Neural cell (in vitro differentiated cells): ENCODE data around the gene AGBL1.

Source experiments
- EP300 ChIP-seq: fragments of 450-650 bp; conservative IDR thresholded peaks from 2 replicates; pipeline ENCODE4 v1.6.1; 2014; ENCODE audit warnings: antibody characterized with exemption, mild to moderate bottlenecking, moderate library complexity; ENCODE audit not compliant: poor library complexity, severe bottlenecking
- EZH2 ChIP-seq: fragments of 200-600, 300-800 bp; shearing (Covaris generic), sonication (generic); IDR thresholded peaks from 2 replicates; pipeline ENCODE4 v1.6.1; 2014; ENCODE audit warnings: antibody characterized with exemption, low read length, borderline replicate concordance, mild to moderate bottlenecking; ENCODE audit not compliant: insufficient read depth, poor library complexity, severe bottlenecking
- POLR2AphosphoS5 ChIP-seq: IDR thresholded peaks from 2 replicates; pipeline ENCODE4 v1.6.1; 2012
- SMC3 ChIP-seq: fragments of 450-650 bp; conservative IDR thresholded peaks from 2 replicates; pipeline ENCODE4 v1.6.1; 2014; ENCODE audit warnings: antibody characterized with exemption, mild to moderate bottlenecking, moderate library complexity; ENCODE audit not compliant: poor library complexity
- TF ChIP-seq, protein P1 (sequence below): fragments of 450-650 bp; IDR thresholded peaks from 2 replicates; pipeline ENCODE4 v1.5.1; 2014; ENCODE audit warnings: antibody characterized with exemption, mild to moderate bottlenecking, moderate library complexity; ENCODE audit not compliant: poor library complexity, severe bottlenecking

DNA sequence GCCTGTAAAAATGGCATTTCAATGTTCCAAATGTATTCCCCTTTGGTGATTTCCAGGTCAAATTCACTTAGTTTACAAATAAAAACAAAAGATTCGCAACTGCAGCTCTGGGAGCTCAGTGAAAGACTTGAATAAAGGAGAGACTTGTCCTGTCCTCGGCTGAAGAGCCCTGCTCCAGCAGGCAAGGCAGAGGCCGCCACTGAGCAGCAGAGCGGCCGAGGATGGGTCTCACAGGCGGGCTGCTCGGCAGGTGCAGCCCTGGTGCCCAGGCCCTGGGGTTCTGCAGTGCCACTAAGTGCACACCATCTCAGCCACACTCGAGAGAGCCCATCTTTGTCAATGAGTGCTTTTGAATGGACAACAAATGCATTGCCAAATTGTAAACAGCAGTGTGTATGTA lies 856.2 kb downstream of the AGBL1 start:
- TF ChIP-seq EZH2 (no peak), SMC3 (no peak), EP300 (no peak), POLR2AphosphoS5 (no peak)
- TF ChIP-seq, protein P1, sequence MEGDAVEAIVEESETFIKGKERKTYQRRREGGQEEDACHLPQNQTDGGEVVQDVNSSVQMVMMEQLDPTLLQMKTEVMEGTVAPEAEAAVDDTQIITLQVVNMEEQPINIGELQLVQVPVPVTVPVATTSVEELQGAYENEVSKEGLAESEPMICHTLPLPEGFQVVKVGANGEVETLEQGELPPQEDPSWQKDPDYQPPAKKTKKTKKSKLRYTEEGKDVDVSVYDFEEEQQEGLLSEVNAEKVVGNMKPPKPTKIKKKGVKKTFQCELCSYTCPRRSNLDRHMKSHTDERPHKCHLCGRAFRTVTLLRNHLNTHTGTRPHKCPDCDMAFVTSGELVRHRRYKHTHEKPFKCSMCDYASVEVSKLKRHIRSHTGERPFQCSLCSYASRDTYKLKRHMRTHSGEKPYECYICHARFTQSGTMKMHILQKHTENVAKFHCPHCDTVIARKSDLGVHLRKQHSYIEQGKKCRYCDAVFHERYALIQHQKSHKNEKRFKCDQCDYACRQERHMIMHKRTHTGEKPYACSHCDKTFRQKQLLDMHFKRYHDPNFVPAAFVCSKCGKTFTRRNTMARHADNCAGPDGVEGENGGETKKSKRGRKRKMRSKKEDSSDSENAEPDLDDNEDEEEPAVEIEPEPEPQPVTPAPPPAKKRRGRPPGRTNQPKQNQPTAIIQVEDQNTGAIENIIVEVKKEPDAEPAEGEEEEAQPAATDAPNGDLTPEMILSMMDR: no peak
